Stimulated activated CD8-positive, alpha-beta memory T cell treated with anti-CD3 and anti-CD28 coated beads, Interleukin-12 subunit alpha, Interleukin-12 subunit beta, amount 100 ng/mL, for 1 hour (primary cell): ENCODE results near the gene NDUFS2.
A peak's percentile ranks its signal among the peaks of the same experiment; 100 is the strongest.
"Not testable (repeated sequence)": the region's sequence is repeated elsewhere in the genome, so short reads cannot be mapped to it uniquely, and the experiment has no call there.

Experiments used
- DNase-seq: peaks from one replicate; pipeline ENCODE4 v3.0.0-alpha.2; 2020; ENCODE audit warnings: low read depth

NDUFS2 gene

DNA sequence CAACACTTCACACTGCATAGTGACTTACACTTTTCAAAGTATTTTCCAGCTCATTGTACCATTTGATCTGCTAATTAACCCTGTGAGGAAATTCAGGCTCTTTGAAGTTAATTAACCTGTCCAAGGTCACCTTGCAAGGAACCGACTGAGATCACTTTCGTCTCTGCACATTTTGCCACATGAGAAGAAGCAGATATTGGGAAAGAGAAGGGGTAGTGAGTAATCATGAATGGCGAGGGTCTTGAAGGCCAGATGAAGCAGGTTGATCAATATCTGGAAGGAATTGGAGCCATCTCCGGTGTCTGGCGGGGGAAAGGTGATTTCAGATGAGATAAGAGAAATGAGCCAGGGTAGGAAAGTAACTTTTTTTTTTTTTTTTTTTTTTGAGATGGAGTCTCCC lies 17.8 kb downstream of the NDUFS2 start:
- DNase-seq = no peak

DNA sequence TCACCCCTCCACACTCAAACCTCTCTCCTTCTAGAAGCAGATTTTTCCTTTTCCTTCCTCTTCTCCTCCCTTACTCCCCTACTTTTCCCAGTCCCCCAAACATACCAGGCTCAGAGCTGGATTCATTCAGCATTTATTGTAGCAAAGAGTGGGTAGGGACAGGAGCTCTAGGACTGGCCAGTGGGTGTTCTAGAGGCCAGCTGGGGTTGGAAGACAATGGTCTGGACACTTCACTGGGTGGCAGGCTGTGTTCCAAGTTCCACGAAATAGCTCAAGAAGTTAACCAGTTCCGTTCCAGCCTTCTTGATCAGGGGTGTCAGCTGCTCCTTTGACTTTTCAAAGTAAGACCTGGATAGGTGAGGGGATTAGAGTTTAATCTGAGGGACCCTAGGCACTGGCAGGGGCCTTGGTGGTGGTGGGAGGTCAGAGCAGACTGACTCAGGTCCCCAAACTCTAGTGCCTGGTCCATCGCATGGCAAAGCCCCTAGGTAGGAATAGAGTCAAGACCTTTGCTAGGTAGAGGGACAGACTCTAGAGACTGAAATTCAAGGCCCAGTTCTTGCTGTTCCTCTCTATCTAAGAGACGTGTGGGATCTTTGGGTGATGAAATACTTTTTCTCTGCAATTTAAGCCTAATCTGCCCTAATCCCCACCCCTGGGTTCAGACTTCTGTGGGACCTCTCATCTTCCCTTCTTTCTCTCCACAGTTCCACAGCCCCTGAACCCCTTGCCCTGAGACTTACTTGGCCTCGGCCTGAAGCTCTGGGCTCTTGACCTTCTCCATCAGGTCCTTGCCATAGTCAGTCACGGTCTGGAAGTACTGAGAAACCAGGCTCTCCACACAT lies 20.2 kb downstream of the NDUFS2 start:
- DNase-seq = no peak

- no peak for DNase-seq
These were observed 21.9 kb downstream of the NDUFS2 start for GRCh38 chr1:161223805-161224694.

- not testable (repeated sequence) for DNase-seq
These were observed 22.5 kb downstream of the NDUFS2 start for GRCh38 chr1:161224695-161225087.

DNA sequence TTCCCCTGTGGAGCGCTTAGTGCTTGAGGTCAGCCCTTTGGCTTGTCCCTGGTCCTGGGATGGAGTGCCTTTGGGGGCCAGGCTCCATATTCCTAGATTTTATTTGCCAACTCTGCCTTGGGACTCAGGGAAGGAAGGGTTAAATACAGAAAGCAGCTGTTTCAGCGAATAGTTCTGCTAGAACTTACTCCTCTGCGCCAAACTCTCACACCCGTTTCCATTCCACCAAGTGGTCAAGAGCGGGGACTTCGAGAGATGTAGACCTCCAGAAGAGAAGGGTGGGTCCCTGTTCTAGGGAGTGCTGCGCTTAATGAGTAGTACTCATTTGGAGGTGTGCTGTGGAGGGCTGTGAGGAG lies 23.0 kb downstream of the NDUFS2 start:
- no peak for DNase-seq

- DNase-seq = peak; percentile 78
These were observed 23.6 kb downstream of the NDUFS2 start, which contains the start of gene TOMM40L for GRCh38 chr1:161225534-161226319. Gene TOMM40L (plus strand): TSS chr1:161226060. CDS start chr1:161226490, 430 bp downstream.

DNA sequence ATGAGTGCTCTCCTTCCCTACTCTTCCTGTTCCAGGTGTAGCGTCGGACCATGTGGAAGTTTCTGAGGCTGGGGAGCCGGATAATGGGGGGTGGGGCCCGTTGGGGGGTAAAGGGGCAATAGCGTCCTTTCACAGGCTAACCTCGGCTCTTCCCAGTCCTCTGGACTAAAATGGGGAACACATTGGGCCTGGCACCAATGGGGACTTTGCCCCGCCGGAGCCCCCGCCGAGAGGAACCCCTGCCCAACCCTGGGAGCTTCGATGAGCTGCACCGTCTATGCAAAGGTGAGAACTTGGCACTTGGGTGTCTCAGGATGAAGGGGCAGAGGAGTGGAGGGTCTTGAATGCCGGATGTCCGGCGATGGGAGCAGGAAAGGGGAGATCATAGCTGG lies 24.1 kb downstream of the NDUFS2 start:
- no peak for DNase-seq

DNA sequence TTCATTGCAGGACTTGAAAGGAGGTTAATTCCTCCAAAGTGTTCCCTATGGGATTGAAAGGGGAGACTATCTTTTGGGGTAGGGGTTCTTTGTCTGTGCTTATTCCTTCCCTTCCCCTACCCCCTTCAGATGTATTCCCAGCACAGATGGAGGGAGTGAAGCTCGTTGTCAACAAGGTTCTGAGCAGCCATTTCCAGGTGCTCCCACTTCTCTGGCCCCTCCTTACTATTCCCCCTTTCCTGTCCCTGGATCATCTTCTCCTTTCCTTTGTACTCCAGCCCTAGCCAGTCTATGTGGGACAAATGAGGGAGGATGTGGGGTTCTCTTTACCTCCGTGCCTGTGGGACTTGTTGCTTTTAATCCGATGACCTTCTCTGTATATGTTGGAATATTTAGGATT lies 24.6 kb downstream of the NDUFS2 start:
- DNase-seq = no peak

DNA sequence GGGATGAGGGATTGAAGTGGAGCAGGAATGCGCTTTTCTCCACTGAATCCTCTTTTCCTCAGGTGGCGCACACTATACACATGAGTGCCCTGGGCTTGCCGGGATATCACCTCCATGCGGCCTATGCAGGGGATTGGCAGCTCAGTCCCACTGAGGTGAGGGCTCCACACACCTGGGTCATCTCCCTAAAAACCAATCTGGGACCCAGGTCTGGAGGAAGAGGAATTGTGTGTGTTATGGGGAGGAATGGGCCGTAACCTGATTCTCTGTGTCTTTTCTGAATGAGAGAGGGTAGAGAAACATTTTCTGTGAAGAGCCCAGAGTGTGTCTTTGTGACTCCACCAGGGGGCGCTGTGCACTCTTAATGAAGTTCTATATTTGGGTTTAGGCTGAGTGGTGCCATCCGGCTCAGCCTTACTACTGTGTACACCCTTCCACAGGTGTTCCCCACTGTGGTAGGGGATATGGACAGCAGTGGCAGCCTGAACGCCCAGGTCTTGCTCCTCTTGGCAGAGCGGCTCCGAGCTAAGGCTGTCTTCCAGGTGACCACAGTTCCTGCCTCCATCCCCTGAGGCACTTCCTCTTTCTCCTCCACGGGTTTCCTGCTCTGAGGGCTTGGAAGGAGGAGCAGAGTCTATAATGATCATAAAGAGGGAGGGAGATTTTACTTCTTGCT lies 25.2 kb downstream of the NDUFS2 start:
- DNase-seq = peak; percentile 88

DNA sequence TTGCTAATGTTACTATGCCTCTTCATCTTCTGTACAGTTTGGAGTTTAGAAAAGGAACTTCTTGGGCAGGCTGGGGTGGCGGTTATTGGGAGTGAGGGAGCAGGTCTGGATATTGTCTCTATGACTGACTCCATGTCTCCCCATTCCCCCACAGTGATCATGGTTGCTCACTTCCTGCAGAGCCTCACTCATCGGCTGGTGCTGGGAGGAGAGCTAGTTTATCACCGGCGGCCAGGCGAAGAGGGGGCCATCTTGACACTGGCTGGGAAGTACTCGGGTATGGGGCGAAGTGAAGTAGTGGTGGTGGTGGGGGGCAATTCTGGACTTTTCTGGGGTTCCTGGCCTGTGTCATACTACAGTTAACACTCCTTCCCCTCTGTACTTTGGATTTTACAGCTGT lies 25.9 kb downstream of the NDUFS2 start:
- no peak for DNase-seq

DNA sequence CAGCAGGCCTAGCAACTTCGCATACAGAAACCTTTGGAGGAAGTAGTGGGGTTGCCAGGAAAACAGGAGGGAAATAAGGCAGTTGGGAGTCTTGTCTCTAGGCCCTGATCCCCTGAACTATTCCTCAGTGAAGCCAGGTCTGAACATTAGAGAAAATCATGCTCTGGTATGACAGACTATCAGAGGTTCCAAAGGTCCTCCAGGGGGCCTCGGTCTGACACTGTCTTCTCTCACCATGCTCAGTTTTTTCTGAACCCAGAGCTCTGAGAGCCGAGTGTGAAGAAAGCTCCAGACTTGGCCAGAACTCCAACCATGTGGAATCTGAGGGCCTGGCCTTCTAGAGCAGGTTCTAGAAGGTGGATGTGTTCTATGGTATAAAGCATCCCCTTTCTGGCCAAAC lies 27.7 kb downstream of the NDUFS2 start:
- DNase-seq = no peak

DNA sequence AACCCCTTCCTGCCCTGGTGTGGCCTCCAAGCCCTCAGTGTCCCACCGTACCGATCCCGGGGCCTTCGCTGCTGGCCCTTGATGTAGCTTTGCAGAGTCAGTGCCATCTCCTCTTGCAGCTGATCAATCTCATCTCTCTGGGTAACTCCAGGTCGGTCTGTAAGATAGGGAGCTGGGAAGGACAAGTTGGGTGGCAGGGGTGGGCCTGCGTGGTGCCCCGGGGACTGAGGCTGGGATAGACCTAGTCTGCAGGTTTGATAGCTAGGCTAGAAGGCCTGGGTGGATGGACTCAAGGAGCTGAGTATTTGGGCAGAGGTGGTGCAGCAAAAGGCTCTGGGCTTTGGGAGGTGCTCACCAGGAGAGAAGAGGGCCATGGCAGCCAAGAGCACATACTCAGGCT lies 28.6 kb downstream of the NDUFS2 start:
- DNase-seq = no peak

DNA sequence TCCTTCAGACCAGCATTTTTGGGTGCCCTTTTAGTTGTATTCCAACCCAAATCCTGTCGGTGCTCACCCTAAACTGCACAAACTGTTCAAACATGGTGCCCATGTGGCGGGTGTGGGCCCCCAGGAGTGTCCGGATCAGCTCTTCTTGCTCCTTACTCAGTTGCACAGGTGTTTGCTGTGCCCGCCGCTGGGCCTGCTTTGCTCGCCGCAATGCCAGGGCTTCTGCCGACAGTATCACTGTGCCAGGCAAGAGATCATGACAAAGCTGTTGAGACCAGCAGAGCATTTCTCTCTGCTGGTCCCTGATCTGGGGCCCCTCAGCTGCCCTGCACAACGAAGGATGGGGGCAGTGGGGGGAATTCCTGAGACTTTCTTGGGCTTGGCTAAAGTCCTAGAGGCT lies 30.9 kb downstream of the NDUFS2 start:
- DNase-seq = no peak

DNA sequence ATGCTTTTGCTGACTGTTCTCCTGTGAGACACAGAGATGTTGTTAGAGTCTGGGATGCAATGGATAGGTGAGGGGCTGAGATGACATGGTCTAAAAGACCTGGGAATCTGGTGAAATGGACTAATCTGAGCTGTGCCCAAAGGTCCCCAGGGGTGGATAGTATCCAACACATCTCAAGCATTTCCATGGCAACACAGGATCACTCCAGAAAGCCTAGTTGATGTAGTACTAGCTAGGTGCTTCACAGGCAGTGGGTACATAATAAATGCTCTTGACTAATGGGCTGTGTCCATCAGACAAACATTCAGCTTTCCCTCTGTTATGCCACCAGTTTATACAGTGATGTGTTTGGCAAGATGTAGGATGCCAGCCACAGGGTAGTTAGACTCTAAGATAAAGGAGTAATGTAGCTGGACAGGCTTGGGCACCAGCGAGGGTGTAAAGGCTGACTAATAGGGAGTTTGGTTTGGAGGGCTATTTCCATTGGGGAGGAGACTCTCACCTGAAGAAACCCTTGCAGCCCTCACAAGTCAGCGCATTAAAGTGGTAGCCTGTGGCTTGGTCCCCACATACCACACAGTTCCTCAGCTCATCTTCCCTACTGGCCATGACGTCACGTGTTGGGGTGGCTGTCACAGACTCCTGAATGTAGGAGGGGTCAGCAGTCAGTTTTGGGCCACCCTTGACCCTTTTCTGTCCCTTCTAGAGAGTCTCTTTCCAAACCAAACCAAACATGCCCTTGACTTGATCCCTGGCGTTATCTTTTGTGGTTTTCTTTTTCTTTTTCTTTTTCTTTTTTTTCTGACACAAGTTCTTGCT lies 34.0 kb downstream of the NDUFS2 start:
- no peak for DNase-seq

- no peak for DNase-seq
These were observed 35.9 kb downstream of the NDUFS2 start, which contains the start of gene NR1I3 for GRCh38 chr1:161238039-161238473. Gene NR1I3 (minus strand): TSS chr1:161238203. CDS start chr1:161236565, 1,638 bp downstream.

DNA sequence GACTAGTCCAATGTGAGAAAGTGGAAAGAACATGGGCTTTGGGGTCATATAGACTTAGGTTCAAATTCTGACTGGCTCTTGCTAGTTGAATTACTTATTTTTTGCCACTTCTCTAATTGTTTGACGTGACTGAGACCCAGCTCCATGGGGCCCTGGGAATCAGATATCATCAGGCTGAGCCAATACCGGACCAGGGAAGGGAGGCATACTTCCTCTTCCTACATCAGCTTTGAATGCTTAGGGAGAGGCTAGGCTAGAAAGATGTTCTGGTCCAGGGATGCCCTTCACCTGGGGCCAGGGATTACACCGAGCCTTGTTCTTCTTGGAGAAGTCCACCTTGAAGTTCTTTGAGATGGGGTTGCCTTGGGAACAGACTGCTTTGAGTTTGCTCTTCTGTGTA lies 39.5 kb downstream of the NDUFS2 start:
- no peak for DNase-seq

GRCh38 chr1:161242313-161242712 lies 40.1 kb downstream of the NDUFS2 start:
- DNase-seq = no peak

DNA sequence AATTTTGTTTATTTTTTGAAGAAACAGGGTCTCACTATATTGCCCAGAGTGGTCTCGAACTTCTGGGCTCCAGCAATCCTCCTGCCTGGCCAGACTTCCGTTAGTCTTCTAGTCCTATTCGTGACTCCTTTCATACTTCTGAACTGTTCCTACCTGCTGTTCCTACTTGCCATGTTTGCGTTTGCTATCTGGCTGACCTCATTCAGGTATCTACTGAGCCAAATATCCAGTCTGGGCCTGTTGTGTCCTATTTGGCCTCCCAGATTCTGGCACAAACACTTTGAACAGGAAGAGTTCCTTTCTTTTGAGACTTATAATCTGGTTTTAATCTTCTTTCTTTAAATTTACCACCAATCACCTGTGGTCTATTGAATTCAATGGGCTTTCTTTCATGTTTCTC lies 42.7 kb downstream of the NDUFS2 start:
- DNase-seq = no peak

DNA sequence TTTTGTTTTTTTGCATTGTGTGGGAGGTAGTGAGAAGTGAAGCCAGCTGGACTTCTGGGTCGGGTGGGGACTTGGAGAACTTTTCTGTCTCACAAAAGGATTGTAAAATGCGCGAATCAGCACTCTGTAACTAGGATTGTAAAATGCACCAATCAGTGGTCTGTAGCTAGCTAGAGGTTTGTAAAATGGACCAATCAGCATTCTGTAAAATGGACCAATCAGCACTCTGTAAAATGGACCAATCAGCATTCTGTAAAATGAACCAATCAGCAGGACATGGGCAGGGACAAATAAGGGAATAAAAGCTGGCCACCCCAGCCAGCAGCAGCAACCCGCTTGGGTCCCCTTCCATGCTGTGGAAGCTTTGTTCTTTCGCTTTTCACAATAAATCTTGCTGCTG lies 47.9 kb downstream of the NDUFS2 start:
- not testable (repeated sequence) for DNase-seq

DNA sequence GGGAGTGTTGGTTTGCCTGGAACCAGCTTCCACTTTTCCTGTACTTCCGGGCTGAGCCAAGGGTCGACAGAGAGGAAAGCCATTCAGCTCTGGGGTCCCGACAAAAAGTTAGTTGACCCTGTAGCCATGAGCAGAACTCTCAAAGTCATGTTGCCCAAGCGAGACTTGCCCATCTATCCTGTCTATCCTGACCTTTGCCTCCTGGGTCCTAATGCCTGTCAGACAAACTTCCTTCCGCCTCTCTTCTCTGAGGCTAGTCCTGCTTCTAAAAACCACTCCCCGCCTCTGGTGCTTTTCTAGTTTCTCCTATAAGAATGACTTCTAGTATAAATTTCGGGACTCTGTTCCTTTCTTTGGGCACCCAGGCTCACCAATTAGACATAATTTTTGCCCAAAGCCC lies 48.7 kb downstream of the NDUFS2 start:
- DNase-seq = no peak

DNA sequence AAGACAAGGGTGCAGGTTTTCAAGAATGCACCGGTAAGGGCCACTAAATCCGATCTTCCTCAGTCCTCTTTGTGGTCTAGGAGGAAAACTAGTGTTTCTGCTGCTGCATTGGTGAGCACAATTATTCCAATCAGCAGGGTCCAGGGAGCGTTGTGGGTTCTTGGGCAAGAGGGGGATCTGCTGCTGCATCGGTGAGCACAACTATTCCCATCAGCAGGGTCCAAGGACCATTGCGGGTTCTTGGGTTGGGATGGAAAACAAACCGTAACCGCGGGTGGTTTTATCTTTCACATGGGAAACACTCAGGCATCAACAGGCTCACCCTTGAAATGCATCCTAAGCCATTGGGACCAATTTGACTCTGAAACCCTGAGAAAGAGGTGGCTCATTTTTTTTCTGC lies 49.4 kb downstream of the NDUFS2 start:
- no peak for DNase-seq
